Thoracic aorta (tissue), 2 donors: ENCODE results near the gene ANKRD36C. TPM values are rescaled to one million over a fixed set of nuclear protein-coding genes. Genes with fewer than 3 reads are reported as not detected.
A peak's percentile ranks its signal among the peaks of the same experiment; 100 is the strongest.
"Not testable (repeated sequence)": the region's sequence is repeated elsewhere in the genome, so short reads cannot be mapped to it uniquely, and the experiment has no call there.

Experiments used
- ATAC-seq: fragments of 150-250 bp; one replicate; pipeline ENCODE4 v1.8.0; 2017; ENCODE audit warnings: low read depth; ENCODE audit not compliant: insufficient number of reproducible peaks, low FRiP score
- DNase-seq: peaks from one replicate; pipeline ENCODE4 v3.0.0-alpha.2; 2020; ENCODE audit warnings: low spot score
- H3K27ac ChIP-seq, 2 donors: fragments of 200-600 bp; sonication (generic); 1 replicate in 1 of 2; 2 replicates in 1 of 2; pipeline ENCODE4 v1.5.1; 2016; ENCODE audit warnings: mild to moderate bottlenecking in 2 of 2, moderate library complexity in 2 of 2
- H3K27me3 ChIP-seq: fragments of 200-600 bp; sonication (generic); replicated peaks from 2 replicates; pipeline ENCODE4 v1.6.0; 2016; ENCODE audit warnings: mild to moderate bottlenecking; ENCODE audit not compliant: insufficient read depth
- H3K36me3 ChIP-seq: fragments of 200-600 bp; sonication (generic); one replicate; pipeline ENCODE4 v1.5.1; 2016
- H3K4me1 ChIP-seq, 2 donors: fragments of 200-600 bp; sonication (generic); 1 replicate in 1 of 2; 2 replicates in 1 of 2; pipeline versions ENCODE4 v1.5.1 to v1.6.0; 2016; ENCODE audit warnings: low read depth in 2 of 2, mild to moderate bottlenecking in 1 of 2; ENCODE audit not compliant: control insufficient read depth in 1 of 2
- H3K4me3 ChIP-seq: fragments of 200-600 bp; sonication (generic); 2 replicates; pipeline ENCODE4 v1.5.1; 2016; ENCODE audit warnings: mild to moderate bottlenecking
- H3K9me3 ChIP-seq: fragments of 200-600 bp; sonication (generic); 2 replicates; pipeline ENCODE4 v1.5.1; 2016
- total RNA-seq, 2 donors: library from RNA; depleted of rRNA; stranded (reverse); fragments of >200 nt; gene quantifications; one replicate each; pipeline versions ENCODE4 v1.1.0 to v1.2.3, GENCODE V29; 2016
- TF ChIP-seq, protein P1 (sequence below): fragments of 200-600 bp; sonication (generic); IDR thresholded peaks from one replicate; pipeline ENCODE4 v1.5.1; 2019; ENCODE audit warnings: antibody characterized with exemption

The ANKRD36C gene
- 10 to 100 TPM; 39.8 to 89.4 TPM for total RNA-seq

DNA sequence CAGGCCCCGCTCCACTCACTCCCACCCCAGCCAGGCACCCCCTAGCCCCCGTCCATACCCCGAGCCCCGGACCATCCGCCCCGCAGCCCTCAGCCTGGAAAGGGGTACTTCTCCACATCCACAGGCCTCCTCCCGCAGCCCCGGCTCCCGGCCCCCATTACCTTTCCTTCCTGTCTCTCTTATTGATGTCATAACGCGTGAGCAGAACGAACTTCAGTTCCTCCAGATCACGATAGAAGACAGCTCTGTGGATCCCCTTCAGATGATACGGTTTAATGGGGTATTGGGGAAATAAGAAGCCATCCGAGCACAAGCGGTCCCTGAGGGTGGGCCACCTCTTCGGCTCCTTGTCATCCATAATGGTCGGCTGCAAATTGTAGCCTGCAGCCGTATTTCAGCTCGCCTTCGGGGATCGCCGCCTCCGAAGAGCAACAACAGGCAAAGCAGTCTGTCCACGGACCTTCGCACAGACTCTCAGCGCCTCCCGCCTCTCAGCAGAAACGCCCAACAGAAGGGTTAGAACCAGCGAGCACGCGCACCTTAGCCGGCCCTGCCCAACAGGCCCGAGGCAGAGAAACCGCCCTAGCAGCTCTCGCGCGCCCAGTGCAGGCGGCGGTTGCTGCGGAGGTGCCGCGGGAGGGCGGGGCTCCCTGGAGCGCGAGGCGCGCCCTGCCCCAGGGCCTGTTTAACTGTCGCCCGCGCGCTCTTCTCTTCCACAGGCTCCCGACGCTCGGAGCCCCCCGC, at the start of gene ANKRD36C:
Gene ANKRD36C, minus strand, starts transcription at position 474 of the 744 bp plus-strand sequence. Its CDS starts 116 bp downstream, at position 358.
- ATAC-seq, result not testable (repeated sequence)

GRCh38 chr2:96035554-96035953, 43.9 kb upstream of the ANKRD36C start:
- not testable (repeated sequence) for ATAC-seq, DNase-seq, H3K27me3 ChIP-seq, H3K36me3 ChIP-seq, H3K27ac ChIP-seq, H3K4me3 ChIP-seq, H3K9me3 ChIP-seq, H3K4me1 ChIP-seq

More for the DNA sequence above, at the start of gene ANKRD36C:
- peak within 1 kb of the TSS; percentile 71 to 82 for H3K27ac ChIP-seq
- not testable (repeated sequence) for DNase-seq, H3K27me3 ChIP-seq, H3K36me3 ChIP-seq, H3K4me1 ChIP-seq, H3K9me3 ChIP-seq
- H3K4me3 ChIP-seq, result peak within 1 kb of the TSS; percentile 86

DNA sequence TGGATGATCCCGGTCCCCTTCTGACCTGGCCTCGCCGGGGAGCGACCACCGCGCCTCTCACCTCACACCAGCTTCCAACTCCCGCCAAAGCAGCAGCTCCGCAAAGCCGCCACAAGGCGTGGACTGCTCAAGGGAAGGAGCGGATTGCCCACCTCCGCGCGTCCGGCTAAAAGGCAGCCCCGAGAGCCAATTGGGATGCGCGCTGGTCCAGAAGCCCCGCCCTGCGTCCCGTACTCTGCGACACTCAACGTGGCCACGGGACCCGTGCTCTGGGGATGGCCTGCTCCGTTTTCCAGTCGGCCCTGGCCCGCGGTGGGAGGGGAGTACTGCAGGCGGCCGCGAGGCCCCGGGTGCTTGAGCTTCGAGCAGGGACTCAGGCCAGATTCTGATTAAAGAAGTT, 43.2 kb upstream of the ANKRD36C start, which contains the start of gene GPAT2:
Gene GPAT2, minus strand, starts transcription at position 125 of the 400 bp plus-strand sequence. CDS start 2,557 bp downstream, outside the sequence.
- ATAC-seq, DNase-seq, H3K27ac ChIP-seq, H3K4me1 ChIP-seq, H3K36me3 ChIP-seq, H3K9me3 ChIP-seq, H3K4me3 ChIP-seq, H3K27me3 ChIP-seq: not testable (repeated sequence)

- H3K9me3 ChIP-seq, H3K27ac ChIP-seq, H3K4me1 ChIP-seq, DNase-seq, ATAC-seq, H3K27me3 ChIP-seq, H3K36me3 ChIP-seq, H3K4me3 ChIP-seq: not testable (repeated sequence)
Measured at GRCh38 chr2:96033997-96034396, 42.4 kb upstream of the ANKRD36C start.

DNA sequence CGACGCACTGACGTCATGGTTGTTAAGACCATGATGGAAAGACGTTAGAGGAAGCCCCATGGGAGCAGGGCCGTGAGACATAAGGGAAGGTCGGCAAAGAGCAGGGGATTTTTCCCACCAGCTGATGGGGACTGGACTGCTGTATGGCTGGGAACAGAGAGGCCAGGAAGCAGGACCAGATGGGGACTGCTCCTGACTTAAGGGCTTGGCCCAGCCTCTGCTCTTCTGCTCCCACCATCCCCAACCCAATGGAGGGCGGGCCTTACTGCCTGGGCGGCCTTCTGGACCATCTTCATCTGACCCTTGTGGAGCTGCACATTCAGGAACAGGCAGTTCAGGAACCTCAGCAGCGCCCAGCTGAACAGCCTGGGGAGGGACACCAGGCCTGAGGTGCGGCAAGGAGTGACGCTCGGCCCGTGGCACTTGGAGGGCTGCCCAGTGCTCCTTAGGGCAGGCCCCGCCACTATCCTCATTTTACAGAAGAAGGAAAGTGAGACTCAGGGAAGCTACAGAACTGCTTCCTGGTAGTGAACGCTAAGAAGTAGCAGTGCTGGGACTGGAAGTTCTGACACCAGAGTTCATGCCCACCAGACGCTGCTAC, 36.2 kb upstream of the ANKRD36C start:
- H3K36me3 ChIP-seq, H3K9me3 ChIP-seq, DNase-seq, H3K4me1 ChIP-seq, H3K4me3 ChIP-seq, H3K27ac ChIP-seq, H3K27me3 ChIP-seq, ATAC-seq: not testable (repeated sequence)

- H3K36me3 ChIP-seq, ATAC-seq, H3K27me3 ChIP-seq, DNase-seq, H3K9me3 ChIP-seq, H3K4me3 ChIP-seq, H3K4me1 ChIP-seq, H3K27ac ChIP-seq: not testable (repeated sequence)
Measured at GRCh38 chr2:96025755-96026154, 34.1 kb upstream of the ANKRD36C start.

- TF ChIP-seq, protein P1, sequence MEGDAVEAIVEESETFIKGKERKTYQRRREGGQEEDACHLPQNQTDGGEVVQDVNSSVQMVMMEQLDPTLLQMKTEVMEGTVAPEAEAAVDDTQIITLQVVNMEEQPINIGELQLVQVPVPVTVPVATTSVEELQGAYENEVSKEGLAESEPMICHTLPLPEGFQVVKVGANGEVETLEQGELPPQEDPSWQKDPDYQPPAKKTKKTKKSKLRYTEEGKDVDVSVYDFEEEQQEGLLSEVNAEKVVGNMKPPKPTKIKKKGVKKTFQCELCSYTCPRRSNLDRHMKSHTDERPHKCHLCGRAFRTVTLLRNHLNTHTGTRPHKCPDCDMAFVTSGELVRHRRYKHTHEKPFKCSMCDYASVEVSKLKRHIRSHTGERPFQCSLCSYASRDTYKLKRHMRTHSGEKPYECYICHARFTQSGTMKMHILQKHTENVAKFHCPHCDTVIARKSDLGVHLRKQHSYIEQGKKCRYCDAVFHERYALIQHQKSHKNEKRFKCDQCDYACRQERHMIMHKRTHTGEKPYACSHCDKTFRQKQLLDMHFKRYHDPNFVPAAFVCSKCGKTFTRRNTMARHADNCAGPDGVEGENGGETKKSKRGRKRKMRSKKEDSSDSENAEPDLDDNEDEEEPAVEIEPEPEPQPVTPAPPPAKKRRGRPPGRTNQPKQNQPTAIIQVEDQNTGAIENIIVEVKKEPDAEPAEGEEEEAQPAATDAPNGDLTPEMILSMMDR, result no peak
- DNase-seq (no peak), ATAC-seq (no peak)
- no peak overlapping the region for H3K27ac ChIP-seq
- H3K27me3 ChIP-seq, result no peaks in the 10 kb centered on the region
- no peak overlapping the region for H3K4me3 ChIP-seq
- H3K9me3 ChIP-seq, result no peaks in the 10 kb centered on the region
- no peaks in the 10 kb centered on the region for H3K4me1 ChIP-seq
- no peaks in the 10 kb centered on the region for H3K36me3 ChIP-seq
Measured at GRCh38 chr2:96025194-96025492, 33.5 kb upstream of the ANKRD36C start.

DNA sequence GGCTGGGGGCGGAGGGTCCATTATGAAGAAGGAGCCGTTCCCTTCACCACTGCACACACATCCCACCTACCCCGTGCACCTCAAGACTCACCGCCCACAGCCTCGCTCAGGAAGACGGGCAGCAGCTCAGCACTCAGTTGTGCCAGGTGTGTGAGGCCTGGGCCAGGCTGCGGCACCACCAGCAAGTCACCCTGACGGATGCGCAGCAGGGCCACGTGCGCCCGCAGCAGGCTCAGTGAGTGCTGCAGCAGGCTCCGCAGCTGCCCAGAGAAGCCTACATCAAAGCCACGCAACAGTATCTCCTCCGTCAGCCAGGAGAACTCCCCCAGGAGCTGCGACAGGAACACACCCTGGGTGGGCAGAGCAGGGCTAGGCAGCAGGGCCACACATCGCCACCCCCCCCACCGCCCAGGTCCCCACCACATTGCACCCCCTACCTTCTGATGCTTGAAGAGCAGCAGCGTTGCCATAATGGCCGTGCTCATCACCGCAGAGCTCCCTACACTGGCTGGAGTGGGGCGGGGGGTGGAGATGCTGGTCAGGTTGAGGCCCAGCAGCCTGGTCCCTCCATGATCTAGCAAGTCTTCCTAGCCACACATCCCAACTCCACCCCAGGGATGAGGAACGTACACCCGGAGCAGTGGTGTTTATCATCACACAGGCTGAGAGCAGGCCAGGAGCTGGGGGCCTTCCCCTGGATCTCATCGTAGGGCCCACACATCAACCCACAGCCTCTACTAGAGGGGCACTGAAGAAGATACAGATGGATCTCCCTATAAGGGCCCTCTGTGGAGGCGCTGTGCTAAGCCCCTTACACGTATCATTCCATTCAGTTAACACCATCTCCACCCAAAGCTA, 32.9 kb upstream of the ANKRD36C start:
- TF ChIP-seq, protein P1, result no peak
- no peaks in the 10 kb centered on the region for H3K36me3 ChIP-seq
- no peaks in the 10 kb centered on the region for H3K9me3 ChIP-seq
- H3K27ac ChIP-seq, result no peak overlapping the region
- no peaks in the 10 kb centered on the region for H3K27me3 ChIP-seq
- no peaks in the 10 kb centered on the region for H3K4me1 ChIP-seq
- H3K4me3 ChIP-seq, result no peak overlapping the region
- ATAC-seq (no peak), DNase-seq (no peak)

GRCh38 chr2:96023701-96024100, 32.1 kb upstream of the ANKRD36C start:
- not testable (repeated sequence) for H3K4me3 ChIP-seq, H3K27ac ChIP-seq, H3K4me1 ChIP-seq, H3K27me3 ChIP-seq, H3K9me3 ChIP-seq, DNase-seq, H3K36me3 ChIP-seq, ATAC-seq
